Measurements from ENCODE around the gene TMEM245.

- TF ChIP-seq POLR2A (IDR thresholded peaks at IDR 0.05; ENCODE audit: low read depth) = no peak
- TF ChIP-seq CTCF (IDR thresholded peaks at IDR 0.05) = no peak
- no peak for TF ChIP-seq POLR2AphosphoS5 (IDR thresholded peaks at IDR 0.05)
Measured at GRCh38 chr9:109063760-109064159, 56.0 kb downstream of the TMEM245 start.

All from esophagus muscularis mucosa (tissue), 3 donors.